HUES64 (cell line): ENCODE data around the gene DLGAP1.

ENCODE experiments used
- H3K27ac ChIP-seq: 2 replicates; pipeline ENCODE4 v1.7.0; 2013; ENCODE audit warnings: low read depth, low read length, inconsistent platforms
- H3K27me3 ChIP-seq: 2 replicates; pipeline ENCODE4 v1.6.1; 2013; ENCODE audit warnings: mild to moderate bottlenecking, low read length; ENCODE audit not compliant: insufficient read depth
- H3K36me3 ChIP-seq: 2 replicates; pipeline ENCODE4 v1.6.1; 2013; ENCODE audit warnings: mild to moderate bottlenecking, low read length; ENCODE audit not compliant: insufficient read depth
- H3K4me1 ChIP-seq: 2 replicates; pipeline ENCODE4 v1.6.1; 2013; ENCODE audit warnings: mild to moderate bottlenecking, low read length, moderate library complexity; ENCODE audit not compliant: insufficient read depth
- H3K4me3 ChIP-seq: 2 replicates; pipeline ENCODE4 v1.5.1; 2013; ENCODE audit warnings: mild to moderate bottlenecking, low read length, moderate library complexity
- H3K9ac ChIP-seq: 2 replicates; pipeline ENCODE4 v1.6.1; 2013; ENCODE audit warnings: mild to moderate bottlenecking, low read depth, low read length
- H3K9me3 ChIP-seq: 2 replicates; pipeline ENCODE4 v1.6.1; 2013; ENCODE audit warnings: low read depth, low read length; ENCODE audit not compliant: insufficient read depth
- WGBS: fragments of 150-250, 120-280 bp; methylation state at CpG from one replicate; pipeline ENCODE4 v1.1.7; 2013; ENCODE audit warnings: missing lambda C conversion rate; 5-methylcytosine and 5-hydroxymethylcytosine counted together

DLGAP1 gene

DNA sequence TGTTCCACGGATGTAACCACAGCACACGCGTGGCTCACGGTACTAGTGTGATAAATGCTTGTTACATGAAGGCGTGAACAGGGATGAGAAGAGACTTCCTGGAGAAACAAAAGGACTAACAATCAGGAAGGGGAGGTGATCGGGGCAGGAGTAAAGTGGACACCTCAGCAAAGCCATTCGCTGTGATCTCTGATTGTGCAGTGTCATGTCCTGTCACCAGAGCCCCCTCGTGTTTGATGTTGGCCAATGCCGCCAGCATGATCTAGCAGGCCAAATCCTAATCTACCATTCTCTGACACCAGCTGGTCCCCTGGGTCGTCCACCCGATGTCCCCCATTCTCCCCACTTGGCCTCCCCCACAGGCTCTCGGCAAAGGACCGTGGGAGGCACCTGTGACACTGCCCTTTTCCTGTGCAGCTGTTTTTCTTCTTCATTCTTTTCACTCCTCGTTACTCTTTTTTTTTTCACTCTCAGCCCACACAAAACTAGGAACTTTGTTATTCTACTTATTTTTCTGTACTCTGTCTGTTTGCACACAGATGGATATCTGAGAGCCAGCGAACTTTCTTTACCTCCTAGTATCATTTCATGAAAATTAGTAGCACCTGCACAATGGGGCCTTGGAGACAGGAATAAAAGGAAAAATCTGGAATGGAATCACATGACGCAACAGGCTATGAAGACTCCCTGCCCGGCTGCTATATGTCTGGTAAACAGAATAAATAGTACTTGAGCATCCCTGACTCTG lies 858.3 kb downstream of the DLGAP1 start:
- Histone ChIP-seq H3K9me3 (no peaks in the 10 kb centered on the region), H3K4me1 (peaks cover 40% of the 10 kb centered on the region), H3K36me3 (peaks cover 6% of the 10 kb centered on the region; the same call in 1 of the 2 replicates), H3K27me3 (peaks cover 8% of the 10 kb centered on the region), H3K4me3 (no peak overlapping the region), H3K27ac (peak overlapping the region; percentile 42), H3K9ac (peak overlapping the region; percentile 11; the same call in 1 of the 2 replicates)
- WGBS: 83% methylated on average over 17 of the region's 17 CpGs

DNA sequence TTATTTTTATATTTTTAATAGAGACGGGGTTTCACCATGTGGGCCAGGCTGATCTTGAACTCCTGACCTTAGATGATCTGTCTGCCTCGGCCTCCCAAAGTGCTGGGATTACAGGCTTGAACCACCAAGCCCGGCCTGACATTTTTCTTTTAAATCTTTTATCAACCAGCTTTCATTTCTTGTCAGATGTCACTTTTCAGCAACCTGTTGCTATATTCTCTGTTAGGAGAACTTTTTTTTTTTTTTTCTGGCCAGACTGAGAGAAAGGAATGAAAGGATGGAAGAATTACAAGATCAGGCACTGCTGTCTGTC lies 858.8 kb downstream of the DLGAP1 start:
- H3K9ac ChIP-seq: peak overlapping the region; percentile 11; the same call in 1 of the 2 replicates
- peaks cover 40% of the 10 kb centered on the region for H3K4me1 ChIP-seq
- peaks cover 14% of the 10 kb centered on the region for H3K27me3 ChIP-seq
- H3K36me3 ChIP-seq: peaks cover 6% of the 10 kb centered on the region; the same call in 1 of the 2 replicates
- no peaks in the 10 kb centered on the region for H3K9me3 ChIP-seq
- peak overlapping the region; percentile 42; the same call in 1 of the 2 replicates for H3K27ac ChIP-seq
- 89% methylated on average over 3 of the region's 3 CpGs for WGBS
- no peak overlapping the region for H3K4me3 ChIP-seq

DNA sequence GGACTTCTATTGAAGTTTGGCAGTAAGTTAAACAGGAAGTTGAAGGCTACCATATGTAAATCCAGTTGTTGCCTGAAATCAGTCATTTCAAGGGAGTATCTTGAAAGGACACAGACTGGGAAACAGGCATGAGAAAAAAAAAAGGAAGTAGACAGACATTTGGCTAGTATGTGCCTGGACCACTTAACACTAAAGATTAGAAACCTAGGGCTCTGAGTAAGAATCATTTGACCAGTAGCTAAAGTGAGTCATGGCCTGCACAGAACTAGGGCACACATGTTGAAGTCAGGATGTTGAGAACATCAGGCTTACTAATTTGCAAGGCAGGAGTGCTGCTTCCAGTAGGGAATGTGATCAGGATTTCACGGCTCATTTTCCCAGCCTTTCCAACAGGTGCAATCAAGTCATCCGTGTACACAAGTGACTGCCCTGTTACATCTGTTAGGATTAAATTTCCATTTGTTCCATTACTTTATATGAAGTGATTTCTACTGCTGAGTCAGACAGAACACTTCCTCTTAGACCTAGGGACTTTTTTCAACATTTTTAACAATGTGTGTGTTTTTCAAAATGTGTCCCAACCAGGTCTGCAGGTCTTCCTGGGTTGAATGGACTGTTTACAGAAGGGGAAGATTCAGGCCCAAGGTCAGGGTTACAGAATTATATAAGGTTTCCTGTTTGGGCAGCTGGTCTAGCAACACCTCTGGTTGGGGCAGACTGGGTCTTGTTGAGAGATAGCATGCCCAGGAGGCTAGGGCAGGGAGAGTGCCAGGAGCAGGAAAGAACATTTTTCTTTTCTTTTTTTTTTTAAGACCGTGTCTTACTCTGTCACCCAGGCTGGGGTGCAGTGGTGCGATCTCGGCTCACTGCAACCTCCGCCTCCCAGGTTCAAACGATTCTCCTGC lies 859.5 kb downstream of the DLGAP1 start:
- H3K4me1 ChIP-seq: peaks cover 45% of the 10 kb centered on the region
- peaks cover 6% of the 10 kb centered on the region; the same call in 1 of the 2 replicates for H3K36me3 ChIP-seq
- H3K27ac ChIP-seq: peak overlapping the region; percentile 81
- no peaks in the 10 kb centered on the region for H3K9me3 ChIP-seq
- H3K9ac ChIP-seq: peak overlapping the region; percentile 66; the same call in 1 of the 2 replicates
- H3K4me3 ChIP-seq: peak overlapping the region; percentile 51; the same call in 1 of the 2 replicates
- H3K27me3 ChIP-seq: peaks cover 19% of the 10 kb centered on the region
- 75% methylated on average over 7 of the region's 7 CpGs for WGBS

DNA sequence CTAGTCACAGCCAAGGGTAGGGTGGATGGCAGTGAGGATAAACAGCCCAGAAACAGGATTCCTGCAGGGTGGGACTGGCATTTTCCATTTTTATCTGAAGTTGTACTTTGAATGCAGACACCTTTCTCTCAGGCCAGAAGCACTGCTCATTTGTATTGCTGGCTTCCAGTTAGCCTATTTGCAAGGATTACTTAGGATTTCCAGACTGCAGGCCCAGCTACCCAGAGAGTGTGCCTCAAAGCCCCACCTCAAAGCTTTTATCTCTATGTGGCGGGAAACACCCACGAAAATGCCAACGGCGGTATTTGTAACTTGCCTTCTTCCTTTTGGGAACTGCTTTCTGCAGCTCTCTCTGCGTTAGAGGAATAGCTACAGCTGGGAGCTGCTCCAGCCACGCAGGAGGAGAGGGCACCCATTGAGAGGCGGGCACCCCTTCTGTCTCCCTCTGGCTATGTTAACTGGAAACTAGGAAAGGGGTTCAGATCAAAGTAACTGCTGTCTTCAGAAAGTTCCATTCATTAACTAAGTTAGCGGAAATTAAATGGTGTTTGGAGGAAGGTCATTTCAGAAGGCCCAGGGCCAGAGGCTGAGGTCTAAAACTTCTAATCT lies 860.2 kb downstream of the DLGAP1 start:
- Histone ChIP-seq H3K27me3 (peaks cover 19% of the 10 kb centered on the region), H3K4me1 (peaks cover 45% of the 10 kb centered on the region), H3K9me3 (no peaks in the 10 kb centered on the region), H3K36me3 (peaks cover 6% of the 10 kb centered on the region; the same call in 1 of the 2 replicates), H3K4me3 (peak overlapping the region; percentile 51), H3K9ac (peak overlapping the region; percentile 66; the same call in 1 of the 2 replicates), H3K27ac (peak overlapping the region; percentile 81)
- WGBS: 27% methylated on average over 8 of the region's 8 CpGs

DNA sequence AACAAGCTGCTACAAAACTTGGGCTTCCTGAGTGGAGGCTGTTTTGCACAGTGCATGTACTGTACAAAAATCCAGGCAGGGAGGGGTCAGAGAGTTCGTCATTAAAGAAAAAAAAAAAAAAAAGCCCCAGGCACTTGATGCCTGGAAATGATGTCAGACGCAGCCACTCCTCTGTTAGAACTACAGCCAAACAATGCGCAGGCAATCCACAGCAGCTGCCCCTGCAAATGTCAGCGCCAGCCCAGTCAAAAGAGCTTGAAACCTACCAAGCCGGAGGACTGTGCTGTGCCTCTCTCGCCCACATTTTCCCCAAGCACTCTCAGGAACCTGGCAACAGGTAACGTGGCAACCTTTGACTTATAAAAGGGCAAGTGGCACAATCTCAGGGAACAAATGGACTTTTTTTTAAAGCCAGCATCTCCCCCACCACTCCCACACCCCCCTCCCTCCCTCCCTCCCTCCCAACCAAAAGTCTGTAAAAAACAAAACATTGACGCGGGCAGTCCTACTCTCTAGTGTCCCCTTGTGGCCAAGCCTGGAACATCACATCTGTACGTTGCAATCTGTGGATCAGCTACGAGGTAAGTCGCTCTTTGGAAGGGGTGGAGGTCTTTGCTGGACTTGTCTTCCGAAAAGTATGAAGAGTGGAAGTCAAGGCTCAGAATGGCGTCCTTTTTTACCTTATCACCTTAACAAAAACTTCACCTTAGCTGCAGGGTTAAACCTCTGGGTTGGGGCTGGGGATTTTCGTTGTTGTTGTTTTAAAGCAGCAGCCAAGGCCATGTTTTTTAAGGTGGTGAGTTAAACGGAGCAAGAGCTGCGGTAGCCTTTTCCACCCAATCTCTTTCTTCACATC lies 861.0 kb downstream of the DLGAP1 start:
- peak overlapping the region; percentile 51 for H3K4me3 ChIP-seq
- H3K27me3 ChIP-seq: peaks cover 19% of the 10 kb centered on the region
- under 1% methylated on average over 14 of the region's 17 CpGs for WGBS
- no peaks in the 10 kb centered on the region for H3K9me3 ChIP-seq
- peak overlapping the region; percentile 66 for H3K9ac ChIP-seq
- peak overlapping the region; percentile 84 for H3K27ac ChIP-seq
- peaks cover 45% of the 10 kb centered on the region for H3K4me1 ChIP-seq
- peaks cover 6% of the 10 kb centered on the region; the same call in 1 of the 2 replicates for H3K36me3 ChIP-seq

DNA sequence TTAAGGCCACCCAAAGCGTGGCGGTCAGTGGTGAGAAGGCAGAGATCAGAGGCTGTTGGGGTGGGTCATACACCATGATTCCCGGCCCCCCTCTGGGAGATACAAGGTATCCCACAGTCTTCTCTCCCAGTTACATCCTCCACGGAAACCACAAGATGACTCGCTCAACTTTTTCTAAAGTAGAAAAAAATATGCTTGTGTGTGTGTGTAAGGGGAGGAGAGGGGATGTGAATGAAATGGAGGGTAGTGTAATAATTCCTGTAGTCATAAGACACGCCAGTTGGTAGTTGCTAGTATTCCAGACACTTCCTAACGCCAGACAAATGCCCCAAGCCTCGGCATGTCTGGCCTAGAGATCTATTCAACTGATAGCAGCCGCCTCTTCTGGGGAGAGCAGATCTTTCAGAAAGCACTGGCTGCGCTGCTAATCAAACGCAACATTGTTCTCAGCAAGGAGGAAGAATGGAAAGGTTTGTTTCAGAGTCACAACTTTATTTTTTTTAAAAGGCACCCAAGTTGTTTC lies 861.7 kb downstream of the DLGAP1 start:
- WGBS: 14% methylated on average over 10 of the region's 11 CpGs
- peak overlapping the region; percentile 51 for H3K4me3 ChIP-seq
- peak overlapping the region; percentile 84 for H3K27ac ChIP-seq
- no peaks in the 10 kb centered on the region for H3K9me3 ChIP-seq
- peaks cover 19% of the 10 kb centered on the region for H3K27me3 ChIP-seq
- H3K4me1 ChIP-seq: peaks cover 45% of the 10 kb centered on the region
- peaks cover 6% of the 10 kb centered on the region; the same call in 1 of the 2 replicates for H3K36me3 ChIP-seq
- H3K9ac ChIP-seq: peak overlapping the region; percentile 58

DNA sequence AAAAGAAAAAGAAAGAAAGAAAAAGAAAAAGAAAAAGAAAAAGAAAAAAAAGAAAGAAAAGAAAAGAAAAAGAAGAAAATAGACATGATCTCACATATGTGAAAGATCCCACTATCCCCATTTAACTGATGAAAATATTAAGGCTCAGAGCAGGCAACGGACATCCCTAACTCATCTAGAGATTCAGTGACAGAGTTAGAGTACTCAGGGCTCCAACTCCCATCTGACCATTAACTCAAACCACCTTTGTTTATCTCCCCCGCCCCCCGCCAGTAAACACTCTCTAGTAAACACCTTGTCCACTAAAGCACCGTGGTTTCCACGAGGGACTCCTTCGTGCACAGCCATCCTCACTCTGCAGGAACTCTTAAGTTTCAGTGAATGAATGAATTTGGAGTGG lies 862.2 kb downstream of the DLGAP1 start:
- Histone ChIP-seq H3K27ac (no peak overlapping the region; the same call in 1 of the 2 replicates), H3K4me3 (peak overlapping the region; percentile 51)

DNA sequence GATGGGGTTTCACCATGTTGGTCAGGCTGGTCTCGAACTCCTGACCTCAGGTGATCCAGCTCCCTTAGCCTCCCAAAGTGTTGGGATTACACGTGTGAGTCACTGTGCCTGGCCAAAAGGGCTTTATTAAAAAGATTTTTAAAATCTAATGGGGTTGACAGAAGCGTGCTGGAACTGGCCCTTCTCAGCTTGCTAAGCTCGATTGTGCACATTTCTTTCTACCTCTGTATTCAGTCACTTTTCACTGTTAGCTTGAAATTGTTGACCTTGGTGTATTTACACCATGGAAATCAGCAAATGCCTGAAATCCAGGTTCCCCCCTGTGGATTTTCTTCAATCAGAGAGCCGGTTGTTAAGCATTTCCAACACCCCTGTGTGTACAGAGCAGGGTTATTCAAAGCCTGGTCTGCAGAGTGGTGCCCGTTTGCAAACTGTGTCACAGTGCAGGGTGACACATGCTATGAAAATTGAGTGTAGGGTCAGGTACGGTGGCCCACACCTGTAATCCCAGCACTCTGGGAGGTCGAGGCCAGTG lies 864.9 kb downstream of the DLGAP1 start:
- Histone ChIP-seq H3K27me3 (peaks cover 19% of the 10 kb centered on the region), H3K9ac (no peak overlapping the region), H3K9me3 (no peaks in the 10 kb centered on the region), H3K27ac (no peak overlapping the region), H3K36me3 (no peaks in the 10 kb centered on the region), H3K4me3 (no peak overlapping the region), H3K4me1 (peaks cover 33% of the 10 kb centered on the region)
- WGBS: 86% methylated on average over 8 of the region's 8 CpGs

More for the DNA sequence above, 862.2 kb downstream of the DLGAP1 start:
- Histone ChIP-seq H3K27me3 (peaks cover 19% of the 10 kb centered on the region), H3K36me3 (peaks cover 6% of the 10 kb centered on the region; the same call in 1 of the 2 replicates), H3K9ac (peak overlapping the region; percentile 58; the same call in 1 of the 2 replicates), H3K4me1 (peaks cover 45% of the 10 kb centered on the region), H3K9me3 (no peaks in the 10 kb centered on the region)
- 32% methylated on average over 5 of the region's 6 CpGs for WGBS

DNA sequence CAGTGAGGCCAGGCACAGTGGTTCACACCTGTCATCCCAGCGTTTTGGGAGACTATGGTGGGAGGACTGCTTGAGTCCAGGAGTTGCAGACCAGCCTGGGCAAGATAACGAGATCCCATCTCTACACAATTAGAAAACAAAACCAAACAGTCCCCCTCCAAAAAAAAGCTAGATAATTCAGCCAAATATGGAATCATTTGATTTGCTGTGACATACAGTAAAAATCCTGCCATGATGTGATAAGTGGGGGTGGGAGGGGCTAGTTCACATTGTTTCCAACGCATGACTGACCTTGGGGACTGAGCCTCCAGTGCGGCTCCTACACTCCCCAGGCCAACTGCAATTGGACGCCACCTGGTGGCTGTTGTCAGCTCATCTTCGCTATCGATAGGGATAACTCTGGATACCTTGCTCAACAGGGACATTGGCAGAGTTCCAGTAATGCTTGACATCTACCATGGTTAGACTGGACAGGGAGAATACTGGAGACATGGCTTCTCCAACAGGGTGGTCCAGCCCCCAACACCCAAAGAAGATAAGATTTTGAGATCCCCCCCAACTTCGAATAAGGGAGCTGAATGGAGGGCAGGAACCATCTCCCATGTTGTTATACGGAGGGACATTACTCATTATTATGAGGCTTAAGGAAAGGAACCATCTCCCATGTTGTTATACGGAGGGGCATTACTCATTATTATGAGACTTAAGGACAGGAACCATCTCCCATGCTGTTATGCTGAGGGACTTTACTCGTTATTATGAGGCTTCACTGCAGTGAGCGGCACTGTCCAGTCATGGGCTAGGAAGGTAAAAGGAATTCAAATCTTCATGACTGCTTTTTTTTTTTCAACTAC lies 869.2 kb downstream of the DLGAP1 start:
- H3K9me3 ChIP-seq: no peaks in the 10 kb centered on the region
- 50% methylated on average over 12 of the region's 12 CpGs for WGBS
- peaks cover 22% of the 10 kb centered on the region for H3K4me1 ChIP-seq
- peaks cover 1% of the 10 kb centered on the region; the same call in 1 of the 2 replicates for H3K27me3 ChIP-seq
- peak overlapping the region; percentile 72; the same call in 1 of the 2 replicates for H3K27ac ChIP-seq
- H3K4me3 ChIP-seq: no peak overlapping the region
- H3K36me3 ChIP-seq: no peaks in the 10 kb centered on the region
- no peak overlapping the region for H3K9ac ChIP-seq
